Astrocyte (in vitro differentiated cells and primary cell): ENCODE measurements around the gene USP47.

ENCODE experiments used
- CTCF ChIP-seq: IDR thresholded peaks from 2 replicates; pipeline ENCODE4 v1.5.1; 2011; ENCODE audit warnings: low read depth, mild to moderate bottlenecking, inconsistent platforms, low read length, moderate library complexity; ENCODE audit not compliant: insufficient read depth
- EZH2 ChIP-seq: IDR thresholded peaks from 2 replicates; pipeline ENCODE4 v1.6.1; 2012; ENCODE audit warnings: mild to moderate bottlenecking, low read length, inconsistent platforms; ENCODE audit not compliant: insufficient read depth

GRCh38 chr11:11822946-11823345 lies 18.8 kb upstream of the USP47 start:
- TF ChIP-seq CTCF: no peak
- no peak for TF ChIP-seq EZH2
